Neutrophil (primary cell): ENCODE measurements around the gene TRAPPC14.

Experiments
- H3K27ac ChIP-seq: fragments of 200-600 bp; sonication (generic); 2 replicates; pipeline ENCODE4 v1.5.1; 2016; ENCODE audit warnings: mild to moderate bottlenecking, moderate library complexity
- H3K27me3 ChIP-seq: fragments of 200-600 bp; sonication (generic); 2 replicates; pipeline ENCODE4 v1.6.0; 2016; ENCODE audit warnings: mild to moderate bottlenecking
- H3K36me3 ChIP-seq: fragments of 200-600 bp; sonication (generic); 2 replicates; pipeline ENCODE4 v1.5.1; 2017
- H3K4me1 ChIP-seq, 2 experiments: fragments of 200-600 bp in 1 of 2; sonication (generic) in 1 of 2; 1 replicate in 1 of 2; 2 replicates in 1 of 2; pipeline versions ENCODE4 v1.5.1 to v1.6.1; 2013 to 2016; ENCODE audit warnings: low read depth in 1 of 2, low read length in 1 of 2, mild to moderate bottlenecking in 1 of 2, moderate library complexity in 1 of 2; ENCODE audit not compliant: control insufficient read depth in 1 of 2, insufficient read depth in 1 of 2
- H3K4me3 ChIP-seq, 2 experiments: fragments of 200-600 bp in 1 of 2; sonication (generic) in 1 of 2; 1 replicate in 1 of 2; 2 replicates in 1 of 2; pipeline ENCODE4 v1.5.1; 2013 to 2016; ENCODE audit warnings: low read depth in 1 of 2, low read length in 1 of 2, mild to moderate bottlenecking in 1 of 2, moderate library complexity in 1 of 2
- H3K9me3 ChIP-seq: fragments of 200-600 bp; sonication (generic); 2 replicates; pipeline ENCODE4 v1.5.1; 2016
- CTCF ChIP-seq: fragments of 200-600 bp; sonication (generic); IDR thresholded peaks from 2 replicates; pipeline ENCODE4 v1.5.1; 2016; ENCODE audit warnings: antibody characterized with exemption

The TRAPPC14 gene

DNA sequence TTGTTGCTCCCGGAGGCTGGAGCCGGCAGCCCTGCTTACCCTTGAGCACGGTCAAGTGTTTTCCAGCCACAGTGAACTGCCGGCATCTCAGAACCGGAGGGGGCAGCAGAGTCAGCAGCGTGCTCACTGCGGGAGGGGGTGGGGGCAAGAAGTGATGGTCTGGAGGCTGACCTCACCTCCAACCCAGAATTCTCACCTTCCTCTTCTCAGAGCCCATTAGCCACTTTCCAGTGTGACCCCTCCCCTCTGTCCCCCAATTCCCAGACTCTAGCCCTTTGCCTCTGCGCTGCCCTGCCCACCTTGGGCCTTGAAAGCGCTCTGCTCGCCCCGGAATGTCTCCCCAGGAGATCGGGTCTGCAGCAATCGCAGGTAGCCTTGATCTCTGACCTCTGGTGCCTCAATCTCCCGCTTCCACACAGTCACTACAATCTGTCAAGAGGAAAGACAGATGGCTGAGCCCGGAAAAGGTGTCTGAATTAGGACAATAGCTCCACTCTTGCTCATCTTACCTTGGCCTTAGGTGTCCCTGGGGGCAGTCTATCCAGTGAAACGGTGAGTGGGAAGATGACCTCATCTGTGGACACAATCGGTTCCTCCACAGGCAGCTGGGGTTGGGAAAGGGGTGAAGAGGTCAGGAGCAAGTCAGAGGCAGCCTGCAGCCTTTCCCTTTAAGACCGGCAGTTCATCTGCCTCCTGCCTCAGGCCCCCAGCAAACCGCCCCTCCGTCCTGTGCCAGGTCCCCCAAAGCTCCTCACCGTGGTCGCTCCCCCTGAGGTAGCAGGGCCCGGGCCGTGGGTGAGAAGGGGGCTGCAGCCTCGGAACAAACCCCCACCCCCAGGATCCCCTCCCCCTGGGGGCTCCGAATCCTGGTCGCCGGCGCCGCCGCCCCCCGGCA is 942 bp downstream of the TRAPPC14 start:
- H3K36me3 ChIP-seq = peaks cover 53% of the 10 kb centered on the region
- peak overlapping the region; percentile 91 to 99 for H3K4me3 ChIP-seq
- H3K4me1 ChIP-seq = peaks cover 61 to 65% of the 10 kb centered on the region in 2 experiments
- H3K27ac ChIP-seq = peak overlapping the region; percentile 86
- peaks cover 1% of the 10 kb centered on the region for H3K27me3 ChIP-seq
- H3K9me3 ChIP-seq = no peaks in the 10 kb centered on the region
- no peak for TF ChIP-seq CTCF

GRCh38 chr7:100157069-100157333 is 1.5 kb downstream of the TRAPPC14 start:
- Histone ChIP-seq H3K4me3 (peak overlapping the region; percentile 91 to 99), H3K36me3 (peaks cover 54% of the 10 kb centered on the region), H3K27ac (peak overlapping the region; percentile 86), H3K4me1 (peaks cover 67 to 71% of the 10 kb centered on the region in 2 experiments), H3K9me3 (no peaks in the 10 kb centered on the region), H3K27me3 (no peaks in the 10 kb centered on the region)
- TF ChIP-seq CTCF = no peak

GRCh38 chr7:100156331-100157068 is 2.0 kb downstream of the TRAPPC14 start:
- H3K4me3 ChIP-seq = peak overlapping the region; percentile 91 to 99
- H3K4me1 ChIP-seq = peaks cover 72 to 76% of the 10 kb centered on the region in 2 experiments
- TF ChIP-seq CTCF = no peak
- peaks cover 59% of the 10 kb centered on the region for H3K36me3 ChIP-seq
- H3K27me3 ChIP-seq = no peaks in the 10 kb centered on the region
- peak overlapping the region; percentile 86 for H3K27ac ChIP-seq
- no peaks in the 10 kb centered on the region for H3K9me3 ChIP-seq

DNA sequence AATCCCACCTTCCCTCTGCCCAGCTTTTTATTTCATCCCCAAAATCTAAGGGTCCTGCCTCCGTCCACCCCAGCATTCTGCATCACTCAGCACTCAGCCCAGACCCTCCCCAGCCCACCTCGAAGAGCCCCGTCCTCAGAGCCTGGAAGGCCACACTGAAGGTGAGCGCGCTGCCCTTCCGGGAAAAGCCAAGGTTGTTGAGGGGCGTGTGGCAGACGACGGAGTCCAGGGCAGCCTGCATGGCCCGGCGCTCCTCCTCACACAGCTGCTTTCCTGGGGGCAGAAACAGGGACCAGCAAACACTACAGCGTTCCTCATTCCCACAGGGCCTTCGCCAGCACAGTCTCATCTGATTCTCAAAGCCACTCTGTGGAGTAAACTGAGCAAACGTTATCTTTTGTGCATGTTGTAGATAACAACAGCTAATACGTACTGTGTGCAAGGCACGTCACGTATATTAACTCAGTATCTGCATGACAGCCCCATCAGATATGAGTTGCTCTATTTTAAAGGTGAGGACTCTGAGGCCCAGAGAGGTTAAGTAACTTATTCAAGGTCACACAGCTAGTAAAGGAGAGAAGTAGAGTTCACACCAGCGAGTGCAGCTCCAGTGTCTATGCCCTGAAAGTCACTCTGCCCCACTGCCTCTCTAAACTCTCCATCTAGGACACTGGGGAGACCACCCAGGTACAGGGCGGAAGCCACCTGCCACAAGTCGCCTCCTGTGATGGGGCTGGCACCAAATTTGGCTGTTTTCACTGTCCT is 2.8 kb downstream of the TRAPPC14 start:
- H3K36me3 ChIP-seq = peaks cover 63% of the 10 kb centered on the region
- no peak for TF ChIP-seq CTCF
- no peaks in the 10 kb centered on the region for H3K27me3 ChIP-seq
- H3K27ac ChIP-seq = peak overlapping the region; percentile 86
- H3K9me3 ChIP-seq = no peaks in the 10 kb centered on the region
- peaks cover 80 to 83% of the 10 kb centered on the region in 2 experiments for H3K4me1 ChIP-seq
- H3K4me3 ChIP-seq = peak overlapping the region in 1 of 2 experiments; percentile 99

DNA sequence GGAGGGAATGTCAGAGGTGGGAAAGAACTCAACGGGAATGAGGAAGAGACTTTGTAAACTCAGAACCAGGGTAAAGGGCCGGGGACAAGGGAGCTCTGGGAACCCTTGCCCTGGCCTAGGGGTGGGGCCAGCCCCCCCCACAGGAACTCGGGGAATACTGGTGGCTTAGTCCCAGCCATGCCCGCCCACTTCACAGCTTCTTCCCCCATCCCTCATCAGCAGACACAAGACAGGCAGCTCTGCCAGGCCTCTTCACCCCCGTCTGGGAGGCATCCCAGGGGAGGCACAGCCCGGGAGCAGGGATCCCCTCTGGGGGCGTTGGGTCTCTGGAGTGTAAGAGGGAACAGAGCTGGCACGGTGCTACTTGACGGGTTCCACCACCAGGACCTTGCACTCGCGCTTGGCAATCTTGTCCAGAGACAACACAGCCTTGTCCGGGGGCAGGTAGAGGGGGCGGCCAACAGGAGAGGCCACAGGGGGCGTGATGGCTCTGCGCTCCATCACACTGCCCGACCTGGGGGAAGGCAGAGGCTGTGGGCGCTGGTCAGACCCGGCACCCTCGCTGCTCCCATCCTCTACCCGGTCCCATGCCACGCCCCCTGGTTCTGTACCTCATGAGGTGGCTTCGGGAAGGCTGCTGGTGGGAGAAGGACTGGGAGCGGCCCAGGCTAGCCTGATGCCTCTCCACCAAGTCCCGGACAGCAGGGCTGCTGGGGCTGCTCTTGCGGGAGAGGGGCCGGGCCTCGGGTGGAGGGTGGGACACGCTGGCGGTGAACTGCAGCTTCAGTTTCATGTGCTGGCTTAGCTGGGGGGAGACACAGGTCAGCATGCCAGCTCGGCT is 3.7 kb downstream of the TRAPPC14 start:
- H3K9me3 ChIP-seq = no peaks in the 10 kb centered on the region
- no peak for TF ChIP-seq CTCF
- peak overlapping the region in 1 of 2 experiments; percentile 99 for H3K4me3 ChIP-seq
- H3K4me1 ChIP-seq = peaks cover 88 to 92% of the 10 kb centered on the region in 2 experiments
- peaks cover 68% of the 10 kb centered on the region for H3K36me3 ChIP-seq
- H3K27me3 ChIP-seq = no peaks in the 10 kb centered on the region
- peak overlapping the region; percentile 86 for H3K27ac ChIP-seq
